ENCODE measurements around the gene DHX8. TPM values are rescaled to one million over a fixed set of nuclear protein-coding genes. Genes with fewer than 3 reads are reported as not detected.

The DHX8 gene
- total RNA-seq, 4 donors from 2014 or later, result 15.3 to 44.9 (median 36.4) TPM

DNA sequence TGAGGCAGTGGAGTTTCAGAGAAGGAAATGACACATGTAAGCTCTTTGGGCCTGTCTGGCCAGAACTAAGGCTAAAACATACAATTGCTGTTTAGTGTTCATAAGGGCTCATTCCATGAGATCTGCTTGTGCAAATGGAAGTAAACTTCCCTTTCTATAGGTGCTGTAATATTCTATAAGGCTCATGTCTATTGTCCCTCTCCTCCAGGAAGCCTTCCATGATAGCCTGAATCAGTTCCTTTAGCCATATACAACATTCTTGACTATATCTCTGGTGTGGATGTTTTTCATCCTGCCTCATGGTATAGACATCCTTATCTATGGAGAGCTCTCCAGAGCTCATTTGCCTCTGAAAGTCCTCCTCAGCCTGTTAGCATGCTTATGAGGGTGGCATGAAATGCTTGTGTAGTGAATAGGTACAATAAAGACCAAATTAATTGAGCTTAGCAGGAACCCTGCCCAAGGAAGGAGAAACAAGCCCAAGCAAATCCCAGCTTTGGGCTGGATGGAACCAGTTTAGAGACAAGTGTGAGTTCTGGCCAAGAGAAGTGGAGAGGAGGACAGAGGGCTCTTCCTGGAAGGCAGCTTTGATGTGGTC is 64.0 kb downstream of the DHX8 start:
- H3K9me3 ChIP-seq, result no peaks in the 10 kb centered on the region
- TF ChIP-seq POLR2AphosphoS5 (IDR thresholded peaks at IDR 0.05) (no peak), EP300 (IDR thresholded peaks at IDR 0.05; ENCODE audit: low read depth) (no peak), POLR2A (IDR thresholded peaks at IDR 0.05) (no peak)
- TF ChIP-seq, protein P1, sequence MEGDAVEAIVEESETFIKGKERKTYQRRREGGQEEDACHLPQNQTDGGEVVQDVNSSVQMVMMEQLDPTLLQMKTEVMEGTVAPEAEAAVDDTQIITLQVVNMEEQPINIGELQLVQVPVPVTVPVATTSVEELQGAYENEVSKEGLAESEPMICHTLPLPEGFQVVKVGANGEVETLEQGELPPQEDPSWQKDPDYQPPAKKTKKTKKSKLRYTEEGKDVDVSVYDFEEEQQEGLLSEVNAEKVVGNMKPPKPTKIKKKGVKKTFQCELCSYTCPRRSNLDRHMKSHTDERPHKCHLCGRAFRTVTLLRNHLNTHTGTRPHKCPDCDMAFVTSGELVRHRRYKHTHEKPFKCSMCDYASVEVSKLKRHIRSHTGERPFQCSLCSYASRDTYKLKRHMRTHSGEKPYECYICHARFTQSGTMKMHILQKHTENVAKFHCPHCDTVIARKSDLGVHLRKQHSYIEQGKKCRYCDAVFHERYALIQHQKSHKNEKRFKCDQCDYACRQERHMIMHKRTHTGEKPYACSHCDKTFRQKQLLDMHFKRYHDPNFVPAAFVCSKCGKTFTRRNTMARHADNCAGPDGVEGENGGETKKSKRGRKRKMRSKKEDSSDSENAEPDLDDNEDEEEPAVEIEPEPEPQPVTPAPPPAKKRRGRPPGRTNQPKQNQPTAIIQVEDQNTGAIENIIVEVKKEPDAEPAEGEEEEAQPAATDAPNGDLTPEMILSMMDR (IDR thresholded peaks at IDR 0.05), result no peak
- no peak overlapping the region for H3K4me3 ChIP-seq
- intact Hi-C loops (cut with DNase I; ENCODE audit: low total_unique reads) (no loop called here), in situ Hi-C loops (cut with MboI; ENCODE audit: low pct_ligation_motif_present in 1 of 4, low pct_unique_long_range_greater_than_20kb in 1 of 4, low sequenced_read_pairs in 3 of 4) (no loop called here)
- peaks cover 15 to 43% (median 37%) of the 10 kb centered on the region in 4 donors for H3K4me1 ChIP-seq
- peaks cover 44% of the 10 kb centered on the region for H3K27me3 ChIP-seq
- no peak for DNase-seq
- H3K27ac ChIP-seq, result no peak overlapping the region
- no peaks in the 10 kb centered on the region for H3K36me3 ChIP-seq

DNA sequence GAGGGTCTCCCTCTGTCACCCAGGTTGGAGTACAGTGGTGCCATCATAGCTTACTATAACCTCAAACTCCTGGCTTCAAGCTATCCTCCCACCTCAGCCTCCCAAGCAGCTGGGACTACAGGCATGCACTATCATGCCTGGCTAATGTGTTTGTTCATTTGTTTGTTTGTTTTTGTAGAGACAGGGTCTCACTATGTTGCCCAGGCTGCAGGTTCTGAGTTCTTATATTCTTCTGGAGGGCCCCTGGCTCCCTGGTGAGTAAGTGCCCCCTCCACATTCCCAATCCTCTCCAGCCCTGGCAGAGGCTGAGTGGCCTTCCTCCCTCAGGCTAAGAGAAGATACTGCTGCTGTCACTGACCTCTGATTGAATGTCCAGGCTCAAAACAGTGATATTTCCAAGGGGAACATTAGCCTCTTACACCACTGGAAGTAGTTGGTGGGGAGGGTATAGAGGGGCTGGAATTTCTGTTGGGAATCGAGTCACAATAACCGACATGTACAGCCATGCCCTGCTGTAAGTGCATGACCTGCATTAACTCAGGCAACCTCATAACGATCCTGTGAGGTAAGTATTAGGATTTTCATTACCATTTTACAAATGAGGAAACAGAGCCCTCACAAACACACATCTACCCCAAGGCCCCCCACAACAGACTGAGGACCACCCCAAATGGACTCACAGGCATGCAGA is 65.1 kb downstream of the DHX8 start:
- no peak overlapping the region for H3K4me3 ChIP-seq
- H3K36me3 ChIP-seq, result no peaks in the 10 kb centered on the region
- no peak for TF ChIP-seq POLR2A (IDR thresholded peaks at IDR 0.05)
- TF ChIP-seq EP300 (IDR thresholded peaks at IDR 0.05; ENCODE audit: low read depth), result no peak
- no peak for TF ChIP-seq POLR2AphosphoS5 (IDR thresholded peaks at IDR 0.05)
- TF ChIP-seq, protein P1 (IDR thresholded peaks at IDR 0.05), result no peak
- in situ Hi-C loops (cut with MboI; ENCODE audit: low pct_ligation_motif_present in 1 of 4, low pct_unique_long_range_greater_than_20kb in 1 of 4, low sequenced_read_pairs in 3 of 4), result no loop called here
- WGBS, 2 donors (ENCODE audit: low coverage in 1 of 2), result 77% methylated on average over 3 of the region's 3 CpGs; no CpG with 5 or more reads in 1 of the 2 donors
- H3K27me3 ChIP-seq, result peaks cover 42% of the 10 kb centered on the region
- no peak overlapping the region for H3K27ac ChIP-seq
- peaks cover 20 to 53% (median 46%) of the 10 kb centered on the region in 4 donors for H3K4me1 ChIP-seq
- intact Hi-C loops (cut with DNase I; ENCODE audit: low total_unique reads), result no loop called here
- no peaks in the 10 kb centered on the region for H3K9me3 ChIP-seq
- DNase-seq, result no peak

GRCh38 chr17:43549496-43549895 is 65.7 kb downstream of the DHX8 start:
- in situ Hi-C loops (cut with MboI; ENCODE audit: low pct_ligation_motif_present in 1 of 4, low pct_unique_long_range_greater_than_20kb in 1 of 4, low sequenced_read_pairs in 3 of 4), result no loop called here
- TF ChIP-seq EP300 (IDR thresholded peaks at IDR 0.05; ENCODE audit: low read depth), result no peak
- no peak for TF ChIP-seq POLR2AphosphoS5 (IDR thresholded peaks at IDR 0.05)
- TF ChIP-seq, protein P1 (IDR thresholded peaks at IDR 0.05), result no peak
- no peak for TF ChIP-seq POLR2A (IDR thresholded peaks at IDR 0.05)
- intact Hi-C loops (cut with DNase I; ENCODE audit: low total_unique reads), result no loop called here
- no peak overlapping the region for H3K27ac ChIP-seq
- H3K9me3 ChIP-seq, result no peaks in the 10 kb centered on the region
- peaks cover 36% of the 10 kb centered on the region for H3K27me3 ChIP-seq
- DNase-seq, result no peak
- H3K4me3 ChIP-seq, result no peak overlapping the region
- 76 to 94% methylated on average over 5 of the region's 5 CpGs for WGBS, 2 donors (ENCODE audit: low coverage in 1 of 2)
- no peaks in the 10 kb centered on the region for H3K36me3 ChIP-seq
- peaks cover 20 to 53% (median 43%) of the 10 kb centered on the region in 4 donors for H3K4me1 ChIP-seq

DNA sequence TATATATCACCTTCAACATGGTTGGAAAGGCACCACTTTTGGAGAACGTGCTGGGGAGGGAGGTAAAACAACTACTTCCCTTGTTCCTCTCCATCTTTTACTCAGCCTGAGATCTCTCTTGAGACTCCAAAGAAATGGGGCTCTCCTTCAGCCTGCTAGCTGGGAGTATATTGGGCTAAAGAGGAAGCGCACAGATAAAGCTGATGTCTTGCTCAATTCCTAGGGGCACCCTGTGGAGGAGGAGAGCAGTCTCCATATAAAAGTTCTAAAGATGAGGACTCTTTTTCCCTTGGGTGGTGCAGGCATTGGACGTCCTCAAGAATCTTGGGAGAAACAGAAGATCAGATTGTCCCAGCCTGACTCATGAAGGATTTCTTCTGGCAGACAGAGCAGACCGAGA is 67.0 kb downstream of the DHX8 start:
- 83 to 89% methylated on average over 3 to 4 of the region's 4 CpGs for WGBS, 2 donors (ENCODE audit: low coverage in 1 of 2)
- no peak for DNase-seq
- H3K36me3 ChIP-seq, result no peaks in the 10 kb centered on the region
- intact Hi-C loops (cut with DNase I; ENCODE audit: low total_unique reads), result no loop called here
- in situ Hi-C loops (cut with MboI; ENCODE audit: low pct_ligation_motif_present in 1 of 4, low pct_unique_long_range_greater_than_20kb in 1 of 4, low sequenced_read_pairs in 3 of 4), result no loop called here
- no peaks in the 10 kb centered on the region for H3K9me3 ChIP-seq
- H3K27ac ChIP-seq, result no peak overlapping the region
- no peak overlapping the region for H3K4me3 ChIP-seq
- peaks cover 11 to 53% (median 40%) of the 10 kb centered on the region in 4 donors for H3K4me1 ChIP-seq
- peaks cover 25% of the 10 kb centered on the region for H3K27me3 ChIP-seq
- no peak for TF ChIP-seq POLR2AphosphoS5 (IDR thresholded peaks at IDR 0.05)
- no peak for TF ChIP-seq EP300 (IDR thresholded peaks at IDR 0.05; ENCODE audit: low read depth)
- TF ChIP-seq, protein P1 (IDR thresholded peaks at IDR 0.05), result no peak
- TF ChIP-seq POLR2A (IDR thresholded peaks at IDR 0.05), result no peak

All from transverse colon (tissue), 4 donors.